ENCODE data around the gene CRB3. TPM values are rescaled to one million over a fixed set of nuclear protein-coding genes. Genes with fewer than 3 reads are reported as not detected.

The CRB3 gene
- total and polyA plus RNA-seq, 2 of the 8 experiments (the other 6 are each of a cell fraction or from before 2014, with no cell fraction given): 21.1 to 24.6 TPM

DNA sequence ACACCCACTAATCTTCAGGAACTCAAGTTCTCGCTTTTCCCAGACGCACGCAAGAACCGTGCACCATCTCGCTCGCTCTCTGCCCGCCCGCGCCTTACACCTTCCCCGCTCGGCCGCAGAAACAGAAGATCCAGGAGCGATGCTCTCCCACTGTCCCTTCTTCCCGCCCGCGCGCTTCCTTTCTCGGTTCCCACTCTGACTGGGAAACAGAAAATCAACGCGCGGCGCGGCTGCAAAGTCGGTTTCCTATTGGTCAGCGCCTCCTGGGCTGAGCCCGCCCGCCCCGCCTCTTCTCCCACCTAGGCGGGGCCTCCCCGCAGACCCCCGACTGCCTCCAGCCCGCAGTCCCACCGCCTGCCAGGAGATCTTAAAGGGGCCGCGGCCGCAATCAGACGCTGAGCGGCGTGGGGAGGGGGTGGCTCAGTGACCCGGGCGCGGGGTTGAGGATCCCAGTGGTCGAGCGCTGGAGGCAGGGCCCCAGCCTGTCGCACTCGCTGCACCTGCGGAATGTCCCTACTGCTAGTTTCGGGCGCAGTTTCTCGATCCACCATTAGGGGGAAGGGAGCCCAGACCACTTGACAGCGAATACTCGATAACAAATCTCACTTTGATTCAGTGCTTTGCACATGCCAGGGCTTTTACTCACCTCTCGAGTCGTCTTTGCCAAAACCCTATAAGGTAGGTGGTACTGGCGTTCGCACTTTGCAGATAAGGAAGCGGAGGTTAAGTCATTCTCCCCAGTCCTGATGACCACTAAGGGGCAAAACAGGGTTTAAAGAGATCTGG, 3.8 kb upstream of the CRB3 start:
- H3K14ac ChIP-seq (ENCODE audit: insufficient read length): no peak overlapping the region
- H2AK5ac ChIP-seq (ENCODE audit: low read depth, low read length): no peak overlapping the region
- no peak overlapping the region for H2BK20ac ChIP-seq (ENCODE audit: low read length)
- H3K56ac ChIP-seq (replicated peaks; ENCODE audit: insufficient read length, low read depth, low read length): peak overlapping the region; percentile 18
- peak; percentile 73 for FAIRE-seq
- peak overlapping the region; percentile 56 for H4K91ac ChIP-seq (replicated peaks; ENCODE audit: insufficient read length, low read length)
- no peak overlapping the region for H4K8ac ChIP-seq (ENCODE audit: extremely low read depth, insufficient read depth, low read length)
- H3K4ac ChIP-seq (replicated peaks; ENCODE audit: insufficient read length, low read depth, low read length): peak overlapping the region; percentile 4
- H3K27ac ChIP-seq (ENCODE audit: low read depth, low read length): 0 out of 2 replicates have a peak overlapping the region, but pooled peaks have one; percentile 29
- DNase-seq (ENCODE audit: low read depth in 1 of 2, low spot score in 2 of 2): peak; percentile 86 to 95
- peak overlapping the region in 2 of 4 experiments; percentile 32 to 43; a peak in 4 of 7 replicates for H3K9ac ChIP-seq (replicated peaks in 1 of 4; ENCODE audit: extremely low read depth in 1 of 4, low read depth in 3 of 4, low read length in 3 of 4)
- H2BK12ac ChIP-seq (ENCODE audit: low read depth, low read length): peak overlapping the region; percentile 84; the same call in 1 of the 2 replicates
- H3K9me3 ChIP-seq (ENCODE audit: insufficient read depth in 2 of 2, low read depth in 1 of 2, low read length in 1 of 2): no peaks in the 10 kb centered on the region
- peaks cover 0 to 6% (median under 1%) of the 10 kb centered on the region in 4 experiments; a peak in 3 of 8 replicates for H3K36me3 ChIP-seq (ENCODE audit: control insufficient read depth in 2 of 4, insufficient read depth in 4 of 4, low read length in 3 of 4)
- POLR2A ChIA-PET (ENCODE audit: partially characterized antibody): interaction anchor here (0.7 to 1.1 kb wide), 5 partner anchors 17 to 87 kb away, joined by 3 to 5 read pairs (median 4); partner anchors contain the start of genes KHSRP and TNFSF9
- peaks cover 0 to 5% of the 10 kb centered on the region in 2 experiments; a peak in 2 of 4 replicates for H3K79me2 ChIP-seq (ENCODE audit: control insufficient read depth in 1 of 2, insufficient read depth in 2 of 2, low read length in 2 of 2)
- peak overlapping the region; percentile 60 to 78 (median 66) for H3K4me3 ChIP-seq (ENCODE audit: extremely low read depth in 1 of 4, insufficient read depth in 2 of 4, low read depth in 3 of 4, low read length in 4 of 4)
- H3K18ac ChIP-seq (ENCODE audit: extremely low read depth, low read length): peak overlapping the region; percentile 71; the same call in 1 of the 2 replicates
- peaks cover 0 to 13% (median 3%) of the 10 kb centered on the region in 4 experiments; a peak in 5 of 7 replicates for H3K4me1 ChIP-seq (replicated peaks in 1 of 4; ENCODE audit: control insufficient read depth in 3 of 4, insufficient read depth in 4 of 4, low read length in 3 of 4)
- CTCF ChIA-PET (ENCODE audit: partially characterized antibody): interaction anchor here (0.6 to 1.8 kb wide), 5 partner anchors 15 to 1512 kb away, joined by 3 to 5 read pairs (median 3); no protein-coding TSS in a partner anchor
- WGBS, 2 experiments (ENCODE audit: extremely low coverage in 1 of 2, insufficient coverage in 1 of 2, insufficient read length in 1 of 2, insufficient replicate concordance in 2 of 2, low coverage in 1 of 2, low lambda C conversion rate in 2 of 2, missing lambda C conversion rate in 1 of 2): 1% methylated on average over 49 of the region's 57 CpGs; no CpG with 5 or more reads in 1 of the 2 experiments
- H4K5ac ChIP-seq (ENCODE audit: insufficient read length, low read depth, low read length): no peak overlapping the region
- peaks cover 0 to 3% of the 10 kb centered on the region in 2 experiments for H4K20me1 ChIP-seq (replicated peaks in 1 of 2; ENCODE audit: control insufficient read depth in 1 of 2, insufficient read depth in 2 of 2, low read length in 2 of 2)
- no peaks in the 10 kb centered on the region; the same call in 1 of the 2 replicates for H3K79me1 ChIP-seq (ENCODE audit: low read depth, low read length)
- peak overlapping the region; percentile 98 for H2AFZ ChIP-seq (ENCODE audit: low read length)
- H2BK15ac ChIP-seq (ENCODE audit: low read length): peak overlapping the region; percentile 97
- peak overlapping the region; percentile 63 to 99 for H3K4me2 ChIP-seq (ENCODE audit: insufficient read depth in 1 of 2, low read depth in 2 of 2, low read length in 2 of 2)
- H2BK120ac ChIP-seq (replicated peaks; ENCODE audit: low read depth, low read length): no peak overlapping the region
- peaks cover 16% of the 10 kb centered on the region for H3K23me2 ChIP-seq (ENCODE audit: low read depth, low read length)
- H2BK5ac ChIP-seq (ENCODE audit: low read depth, low read length): peak overlapping the region; percentile 87; the same call in 1 of the 2 replicates
- no peaks in the 10 kb centered on the region; a peak in 1 of 7 replicates for H3K27me3 ChIP-seq (replicated peaks in 1 of 4; ENCODE audit: control insufficient read depth in 3 of 4, extremely low read depth in 1 of 4, insufficient read depth in 3 of 4, low read length in 3 of 4)
- H3K23ac ChIP-seq (ENCODE audit: insufficient read length): no peak overlapping the region
- TF ChIP-seq YY1 (IDR thresholded peaks at IDR 0.05; ENCODE audit: low read depth, low read length): no peak
- no peak for TF ChIP-seq SIX5 (IDR thresholded peaks at IDR 0.05; ENCODE audit: low read depth, low read length)
- no peak for TF ChIP-seq CHD2 (IDR thresholded peaks at IDR 0.05; ENCODE audit: low read length)
- 0 out of 3 replicates have a peak, but pooled peaks of 1 of the 2 experiments have one; percentile 25 for TF ChIP-seq POLR2A (IDR thresholded peaks at IDR 0.05; ENCODE audit: control extremely low read depth in 1 of 2, low read depth in 2 of 2, low read length in 2 of 2)
- TF ChIP-seq NRF1 (IDR thresholded peaks at IDR 0.05; ENCODE audit: low read depth, low read length): no peak
- peak; percentile 4 for TF ChIP-seq KDM4A (IDR thresholded peaks at IDR 0.05; ENCODE audit: low read depth, low read length, severe bottlenecking)
- TF ChIP-seq, protein P1, sequence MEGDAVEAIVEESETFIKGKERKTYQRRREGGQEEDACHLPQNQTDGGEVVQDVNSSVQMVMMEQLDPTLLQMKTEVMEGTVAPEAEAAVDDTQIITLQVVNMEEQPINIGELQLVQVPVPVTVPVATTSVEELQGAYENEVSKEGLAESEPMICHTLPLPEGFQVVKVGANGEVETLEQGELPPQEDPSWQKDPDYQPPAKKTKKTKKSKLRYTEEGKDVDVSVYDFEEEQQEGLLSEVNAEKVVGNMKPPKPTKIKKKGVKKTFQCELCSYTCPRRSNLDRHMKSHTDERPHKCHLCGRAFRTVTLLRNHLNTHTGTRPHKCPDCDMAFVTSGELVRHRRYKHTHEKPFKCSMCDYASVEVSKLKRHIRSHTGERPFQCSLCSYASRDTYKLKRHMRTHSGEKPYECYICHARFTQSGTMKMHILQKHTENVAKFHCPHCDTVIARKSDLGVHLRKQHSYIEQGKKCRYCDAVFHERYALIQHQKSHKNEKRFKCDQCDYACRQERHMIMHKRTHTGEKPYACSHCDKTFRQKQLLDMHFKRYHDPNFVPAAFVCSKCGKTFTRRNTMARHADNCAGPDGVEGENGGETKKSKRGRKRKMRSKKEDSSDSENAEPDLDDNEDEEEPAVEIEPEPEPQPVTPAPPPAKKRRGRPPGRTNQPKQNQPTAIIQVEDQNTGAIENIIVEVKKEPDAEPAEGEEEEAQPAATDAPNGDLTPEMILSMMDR (IDR thresholded peaks at IDR 0.05; ENCODE audit: control extremely low read depth in 1 of 3, insufficient read depth in 1 of 3, low read depth in 1 of 3, low read length in 3 of 3): peak; percentile 26 to 76 (median 65); a peak in 3 of 4 replicates
- no peak for TF ChIP-seq KDM5A (IDR thresholded peaks at IDR 0.05; ENCODE audit: low read length)
- no peak for TF ChIP-seq RBBP5 (IDR thresholded peaks at IDR 0.05; ENCODE audit: borderline replicate concordance, low read depth, low read length)

Data from H1 (cell line).